GM21717 (cell line): ENCODE measurements around the gene DYSF.
"Not testable (repeated sequence)": the region's sequence is repeated elsewhere in the genome, so short reads cannot be mapped to it uniquely, and the experiment has no call there.

Source experiments
- ATAC-seq: cut with Tn5 transposase; IDR thresholded peaks from one replicate; pipeline ENCODE4 v1.9.1; 2021; ENCODE audit warnings: mild to moderate bottlenecking, moderate library complexity; ENCODE audit not compliant: unreplicated experiment

Gene DYSF

GRCh38 chr2:71469403-71470398, 16.3 kb downstream of the DYSF start:
- no peak for ATAC-seq

GRCh38 chr2:71471276-71471675, 17.9 kb downstream of the DYSF start:
- no peak for ATAC-seq

- ATAC-seq: no peak
Measured at GRCh38 chr2:71472019-71472418, 18.7 kb downstream of the DYSF start.

- no peak for ATAC-seq
Measured at GRCh38 chr2:71473346-71474031, 20.1 kb downstream of the DYSF start.

GRCh38 chr2:71474116-71474743, 20.9 kb downstream of the DYSF start:
- ATAC-seq: no peak

GRCh38 chr2:71474744-71475397, 21.5 kb downstream of the DYSF start:
- no peak for ATAC-seq

- no peak for ATAC-seq
Measured at GRCh38 chr2:71476495-71476894, 23.1 kb downstream of the DYSF start.

GRCh38 chr2:71477231-71477691, 23.9 kb downstream of the DYSF start:
- ATAC-seq: no peak

- no peak for ATAC-seq
Measured at GRCh38 chr2:71478806-71479205, 25.4 kb downstream of the DYSF start.

- ATAC-seq: no peak
Measured at GRCh38 chr2:71479261-71479660, 25.9 kb downstream of the DYSF start.

GRCh38 chr2:71481111-71481510, 27.8 kb downstream of the DYSF start:
- no peak for ATAC-seq

GRCh38 chr2:71482055-71482454, 28.7 kb downstream of the DYSF start:
- no peak for ATAC-seq

GRCh38 chr2:71483246-71483645, 29.9 kb downstream of the DYSF start:
- ATAC-seq: no peak

- no peak for ATAC-seq
Measured at GRCh38 chr2:71484354-71484753, 31.0 kb downstream of the DYSF start.

- no peak for ATAC-seq
Measured at GRCh38 chr2:71486881-71487640, 33.7 kb downstream of the DYSF start.

GRCh38 chr2:71491551-71491950, 38.2 kb downstream of the DYSF start:
- not testable (repeated sequence) for ATAC-seq

- no peak for ATAC-seq
Measured at GRCh38 chr2:71492112-71492511, 38.8 kb downstream of the DYSF start.

GRCh38 chr2:71494091-71494490, 40.7 kb downstream of the DYSF start:
- no peak for ATAC-seq

GRCh38 chr2:71494523-71495155, 41.3 kb downstream of the DYSF start:
- no peak for ATAC-seq
